Skin of body (tissue), 2 donors: ENCODE measurements around the gene RABAC1. TPM values are rescaled to one million over a fixed set of nuclear protein-coding genes. Genes with fewer than 3 reads are reported as not detected.
"Not testable (repeated sequence)": the region's sequence is repeated elsewhere in the genome, so short reads cannot be mapped to it uniquely, and the experiment has no call there.

Experiments used
- DNase-seq: peaks from one replicate; lab custom pipeline; 2025; lab: John Stamatoyannopoulos, UW
- total RNA-seq: library from RNA; depleted of rRNA; stranded (reverse); fragments of >200 nt; gene quantifications from one replicate; pipeline ENCODE4 v1.2.3, GENCODE V29; 2014

RABAC1 gene
- total RNA-seq, 1 donor from 2014 or later = 68.0 TPM

- no peak for DNase-seq
Measured at GRCh38 chr19:41947091-41947490, 12.0 kb downstream of the RABAC1 start.

GRCh38 chr19:41945135-41945766 lies 13.9 kb downstream of the RABAC1 start:
- DNase-seq = no peak

GRCh38 chr19:41944336-41944735 lies 14.8 kb downstream of the RABAC1 start:
- DNase-seq = no peak

GRCh38 chr19:41941410-41942202 lies 17.5 kb downstream of the RABAC1 start:
- no peak for DNase-seq

- DNase-seq = no peak
Measured at GRCh38 chr19:41940731-41941409, 18.3 kb downstream of the RABAC1 start.

- no peak for DNase-seq
Measured at GRCh38 chr19:41939861-41940730, 19.0 kb downstream of the RABAC1 start.

- not testable (repeated sequence) for DNase-seq
Measured at GRCh38 chr19:41939209-41939608, 19.9 kb downstream of the RABAC1 start.

- no peak for DNase-seq
Measured at GRCh38 chr19:41937525-41938468, 21.3 kb downstream of the RABAC1 start.

GRCh38 chr19:41936961-41937360 lies 22.2 kb downstream of the RABAC1 start:
- DNase-seq = no peak

GRCh38 chr19:41936416-41936850 lies 22.7 kb downstream of the RABAC1 start:
- DNase-seq = no peak

- DNase-seq = no peak
Measured at GRCh38 chr19:41935760-41936415, 23.2 kb downstream of the RABAC1 start.

- no peak for DNase-seq
Measured at GRCh38 chr19:41934849-41935374, 24.2 kb downstream of the RABAC1 start.

- no peak for DNase-seq
Measured at GRCh38 chr19:41933693-41934426, 25.3 kb downstream of the RABAC1 start.

- no peak for DNase-seq
Measured at GRCh38 chr19:41932720-41933332, 26.3 kb downstream of the RABAC1 start.

GRCh38 chr19:41932259-41932719 lies 26.8 kb downstream of the RABAC1 start:
- no peak for DNase-seq

- DNase-seq = no peak
Measured at GRCh38 chr19:41930926-41931592, 28.1 kb downstream of the RABAC1 start.

GRCh38 chr19:41930322-41930722 lies 28.8 kb downstream of the RABAC1 start:
- no peak for DNase-seq
